Urinary bladder (tissue), 2 donors: ENCODE measurements around the gene NEU3. TPM values are rescaled to one million over a fixed set of nuclear protein-coding genes. Genes with fewer than 3 reads are reported as not detected.

Source experiments
- polyA plus RNA-seq: library from polyadenylated mRNA; stranded (reverse); fragments of 200-250 nt; gene quantifications from one replicate; pipeline ENCODE4 v1.2.3, GENCODE V29; 2013
- small RNA-seq: library from RNA; depleted of rRNA; stranded (forward); fragments of <200 nt; gene quantifications from one replicate; pipeline ENCODE3, GENCODE V24; 2014
- total RNA-seq: library from RNA; depleted of rRNA; stranded (reverse); fragments of >200 nt; gene quantifications from one replicate; pipeline ENCODE4 v1.2.3, GENCODE V29; 2014
- donor health status: healthy.

Gene NEU3
- total and polyA plus RNA-seq, 2 donors: 5.2 to 10.4 TPM

Small RNA genes within 50 kb of the gene (small RNA-seq; reads per million reads assigned to genes)
- not detected for gene RNU6-216P

Other genes with a start within 250 kb of the NEU3 start
- gene RNF169, start 240.1 kb upstream of the NEU3 start, total RNA-seq: 35.8 TPM
- 6.4 TPM for gene RNF169, start 240.1 kb upstream of the NEU3 start, polyA plus RNA-seq
- 35.6 TPM for gene XRRA1, start 39.8 kb upstream of the NEU3 start, total RNA-seq
- 11.6 TPM for gene XRRA1, start 39.8 kb upstream of the NEU3 start, polyA plus RNA-seq
- gene SPCS2, start 39.7 kb upstream of the NEU3 start, total RNA-seq: 49.9 TPM
- 99.7 TPM for gene SPCS2, start 39.7 kb upstream of the NEU3 start, polyA plus RNA-seq
- gene OR2AT4, start 107.9 kb downstream of the NEU3 start, total RNA-seq: 0.05 TPM
- gene OR2AT4, start 107.9 kb downstream of the NEU3 start, polyA plus RNA-seq: not detected
- 11.7 TPM for gene SLCO2B1, start 162.2 kb downstream of the NEU3 start, total RNA-seq
- gene SLCO2B1, start 162.2 kb downstream of the NEU3 start, polyA plus RNA-seq: 25.1 TPM